ELF-1 (cell line): Measurements from ENCODE around the gene RAD51C.
"Not testable (repeated sequence)": the region's sequence is repeated elsewhere in the genome, so short reads cannot be mapped to it uniquely, and the experiment has no call there.

Experiments
- DNase-seq: peaks from one replicate; pipeline ENCODE4 v3.0.0-alpha.2; 2016; ENCODE audit warnings: low read depth, low spot score

Gene RAD51C

GRCh38 chr17:58684003-58684402 lies 8.4 kb upstream of the RAD51C start:
- no peak for DNase-seq

- not testable (repeated sequence) for DNase-seq
Measured at GRCh38 chr17:58684462-58684861, 7.9 kb upstream of the RAD51C start.

- DNase-seq, result peak; percentile 74
Measured at GRCh38 chr17:58686980-58687379, 5.4 kb upstream of the RAD51C start.

GRCh38 chr17:58688521-58688920 lies 3.9 kb upstream of the RAD51C start:
- no peak for DNase-seq

- not testable (repeated sequence) for DNase-seq
Measured at GRCh38 chr17:58690033-58690432, 2.4 kb upstream of the RAD51C start.

GRCh38 chr17:58691701-58692238 lies 632 bp upstream of the RAD51C start, which contains the start of gene TEX14:
Gene TEX14, minus strand, starts transcription at chr17:58692045. Its CDS starts 40,044 bp downstream, at chr17:58652001.
- no peak for DNase-seq

- DNase-seq, result no peak
Measured at GRCh38 chr17:58693208-58693607, 806 bp downstream of the RAD51C start.

GRCh38 chr17:58693751-58694150 lies 1.3 kb downstream of the RAD51C start:
- DNase-seq, result no peak

GRCh38 chr17:58694302-58694701 lies 1.9 kb downstream of the RAD51C start:
- DNase-seq, result no peak

GRCh38 chr17:58694826-58695225 lies 2.4 kb downstream of the RAD51C start:
- DNase-seq, result no peak

- DNase-seq, result no peak
Measured at GRCh38 chr17:58699771-58700170, 7.4 kb downstream of the RAD51C start.

- no peak for DNase-seq
Measured at GRCh38 chr17:58702045-58702476, 9.7 kb downstream of the RAD51C start.

GRCh38 chr17:58702708-58703107 lies 10.3 kb downstream of the RAD51C start:
- DNase-seq, result no peak

GRCh38 chr17:58703137-58703915 lies 10.9 kb downstream of the RAD51C start:
- no peak for DNase-seq

- no peak for DNase-seq
Measured at GRCh38 chr17:58703916-58704286, 11.5 kb downstream of the RAD51C start.

- no peak for DNase-seq
Measured at GRCh38 chr17:58706351-58707140, 14.1 kb downstream of the RAD51C start.

GRCh38 chr17:58710948-58711552 lies 18.6 kb downstream of the RAD51C start:
- no peak for DNase-seq

GRCh38 chr17:58722274-58722673 lies 29.9 kb downstream of the RAD51C start:
- no peak for DNase-seq

GRCh38 chr17:58722696-58723095 lies 30.3 kb downstream of the RAD51C start:
- no peak for DNase-seq

- DNase-seq, result no peak
Measured at GRCh38 chr17:58728798-58729197, 36.4 kb downstream of the RAD51C start.

GRCh38 chr17:58730937-58731336 lies 38.5 kb downstream of the RAD51C start:
- DNase-seq, result no peak

GRCh38 chr17:58734040-58734439 lies 41.6 kb downstream of the RAD51C start:
- DNase-seq, result no peak
